ENCODE data around the gene A4GALT. TPM values are rescaled to one million over a fixed set of nuclear protein-coding genes. Genes with fewer than 3 reads are reported as not detected.
A peak's percentile ranks its signal among the peaks of the same experiment; 100 is the strongest.

The A4GALT gene
- total and polyA plus RNA-seq, 2 of the 13 experiments (the other 11 are each of a cell fraction or from before 2014, with no cell fraction given) = 0.09 to 1.1 TPM

DNA sequence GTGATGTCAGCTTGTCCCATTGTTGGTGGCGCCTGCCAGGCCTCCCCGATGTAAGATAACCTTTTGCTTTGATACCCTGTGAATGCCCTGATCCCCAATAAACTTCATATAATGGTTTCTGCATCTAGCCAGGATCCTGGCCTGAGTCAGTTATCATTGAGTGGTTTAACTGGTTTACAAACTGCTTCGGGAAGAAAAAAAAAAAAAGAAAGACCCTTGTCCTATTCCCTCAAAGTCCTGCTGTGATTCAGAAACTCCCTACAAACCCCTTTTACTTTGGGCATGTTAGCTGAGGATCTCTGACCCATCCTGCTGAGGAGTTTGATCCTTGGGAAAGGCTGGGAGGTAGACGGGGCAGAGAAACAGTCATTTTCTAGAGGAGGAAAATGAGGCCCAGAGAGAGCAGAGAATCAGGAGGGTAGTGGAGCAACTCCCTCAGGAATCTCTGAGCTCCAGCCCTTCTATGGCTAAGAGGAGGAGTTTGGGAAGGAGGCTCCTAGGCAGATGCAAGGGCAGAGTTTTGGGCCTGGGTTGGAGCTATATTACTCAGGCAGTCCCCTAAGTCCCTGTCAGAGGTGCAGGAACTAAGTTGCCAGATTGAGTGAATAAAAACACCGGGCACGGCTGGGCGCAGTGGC, 66.1 kb downstream of the A4GALT start (continued):
- TF ChIP-seq ZC3H13 (CRISPR knock-in tag; IDR thresholded peaks at IDR 0.05) (no peak), EEA1 (CRISPR knock-in tag; IDR thresholded peaks at IDR 0.05; ENCODE audit: borderline replicate concordance) (no peak), MXD4 (CRISPR knock-in tag; IDR thresholded peaks at IDR 0.05) (no peak), MNT (IDR thresholded peaks at IDR 0.05) (no peak), THAP9 (CRISPR knock-in tag; IDR thresholded peaks at IDR 0.05; ENCODE audit: borderline replicate concordance) (no peak), ESRRA (CRISPR knock-in tag; IDR thresholded peaks at IDR 0.05; ENCODE audit: low read depth) (no peak), PTBP1 (IDR thresholded peaks at IDR 0.05; ENCODE audit: low read depth, low read length, poor library complexity, severe bottlenecking) (no peak), HMGA1 (CRISPR knock-in tag; conservative IDR thresholded peaks at IDR 0.05) (no peak)

GRCh38 chr22:42653999-42654398, 66.7 kb downstream of the A4GALT start:
- Histone ChIP-seq H4K20me1 (ENCODE audit: insufficient read depth, low read length) (no peaks in the 10 kb centered on the region), H3K9ac (ENCODE audit: insufficient read depth, low read depth, low read length) (no peak overlapping the region), H3K36me3 (replicated peaks in 1 of 2; ENCODE audit: control insufficient read depth in 1 of 2, insufficient read depth in 2 of 2, low read length in 2 of 2) (no peaks in the 10 kb centered on the region), H3K4me2 (ENCODE audit: low read depth, low read length) (peak overlapping the region; percentile 68), H3K27me3 (ENCODE audit: control insufficient read depth in 1 of 2, insufficient read depth in 2 of 2, low read length in 2 of 2) (peaks cover 2 to 17% of the 10 kb centered on the region in 2 experiments; a peak in 3 of 5 replicates), H3K79me2 (ENCODE audit: insufficient read depth, low read length) (no peaks in the 10 kb centered on the region), H3K4me1 (ENCODE audit: insufficient read depth, low read length) (peaks cover 72% of the 10 kb centered on the region), H2AFZ (ENCODE audit: low read length) (no peak overlapping the region), H3K9me3 (ENCODE audit: low read length) (no peaks in the 10 kb centered on the region), H3K27ac (ENCODE audit: extremely low read length, insufficient read depth, low read length) (no peak overlapping the region), H3K4me3 (replicated peaks in 1 of 3; ENCODE audit: insufficient read depth in 1 of 3, low read depth in 2 of 3, low read length in 3 of 3) (no peak overlapping the region)
- DNase-seq (ENCODE audit: low spot score) (no peak), ATAC-seq (no peak), FAIRE-seq (no peak)
- TF ChIP-seq, protein P1, sequence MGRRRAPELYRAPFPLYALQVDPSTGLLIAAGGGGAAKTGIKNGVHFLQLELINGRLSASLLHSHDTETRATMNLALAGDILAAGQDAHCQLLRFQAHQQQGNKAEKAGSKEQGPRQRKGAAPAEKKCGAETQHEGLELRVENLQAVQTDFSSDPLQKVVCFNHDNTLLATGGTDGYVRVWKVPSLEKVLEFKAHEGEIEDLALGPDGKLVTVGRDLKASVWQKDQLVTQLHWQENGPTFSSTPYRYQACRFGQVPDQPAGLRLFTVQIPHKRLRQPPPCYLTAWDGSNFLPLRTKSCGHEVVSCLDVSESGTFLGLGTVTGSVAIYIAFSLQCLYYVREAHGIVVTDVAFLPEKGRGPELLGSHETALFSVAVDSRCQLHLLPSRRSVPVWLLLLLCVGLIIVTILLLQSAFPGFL (CRISPR knock-in tag; IDR thresholded peaks at IDR 0.05) = no peak
- no peak for TF ChIP-seq MEIS1 (CRISPR knock-in tag; IDR thresholded peaks at IDR 0.05; ENCODE audit: borderline replicate concordance)
- no peak for TF ChIP-seq GTF3A (CRISPR knock-in tag; conservative IDR thresholded peaks at IDR 0.05)
- no peak for TF ChIP-seq SIN3A (IDR thresholded peaks at IDR 0.05; ENCODE audit: borderline replicate concordance, low read depth, low read length)
- ChIA-PET POLR2A (interaction anchor here (3.6 kb wide), 1 partner anchor 39 kb away, joined by 19 read pairs; the partner anchor contains the start of gene POLDIP3), CTCF (ENCODE audit: low intra/inter-chr PET ratio, low total read pairs) (no interaction called here)
- 22% methylated on average over 4 of the region's 4 CpGs for WGBS (ENCODE audit: low lambda C conversion rate)
- BruUV-seq (replicated peaks) = no TSS peak
- intact Hi-C loops (cut with micrococcal nuclease; ENCODE audit: unreplicated experiment) (no loop called here), in situ Hi-C loops (cut with HindIII; ENCODE audit: extremely low pct_ligation_motif_present, low pct_unique_long_range_greater_than_20kb) (no loop called here)

All from HepG2 (cell line).